GM19043 (cell line): ENCODE measurements around the gene PHF5A.
"Not testable (repeated sequence)": the region's sequence is repeated elsewhere in the genome, so short reads cannot be mapped to it uniquely, and the experiment has no call there.

ENCODE experiments used
- ATAC-seq: cut with Tn5 transposase; IDR thresholded peaks from one replicate; pipeline ENCODE4 v1.9.1; 2021; ENCODE audit warnings: low read depth; ENCODE audit not compliant: unreplicated experiment

PHF5A gene

GRCh38 chr22:41458161-41458728, 10.2 kb downstream of the PHF5A start:
- ATAC-seq: no peak

DNA sequence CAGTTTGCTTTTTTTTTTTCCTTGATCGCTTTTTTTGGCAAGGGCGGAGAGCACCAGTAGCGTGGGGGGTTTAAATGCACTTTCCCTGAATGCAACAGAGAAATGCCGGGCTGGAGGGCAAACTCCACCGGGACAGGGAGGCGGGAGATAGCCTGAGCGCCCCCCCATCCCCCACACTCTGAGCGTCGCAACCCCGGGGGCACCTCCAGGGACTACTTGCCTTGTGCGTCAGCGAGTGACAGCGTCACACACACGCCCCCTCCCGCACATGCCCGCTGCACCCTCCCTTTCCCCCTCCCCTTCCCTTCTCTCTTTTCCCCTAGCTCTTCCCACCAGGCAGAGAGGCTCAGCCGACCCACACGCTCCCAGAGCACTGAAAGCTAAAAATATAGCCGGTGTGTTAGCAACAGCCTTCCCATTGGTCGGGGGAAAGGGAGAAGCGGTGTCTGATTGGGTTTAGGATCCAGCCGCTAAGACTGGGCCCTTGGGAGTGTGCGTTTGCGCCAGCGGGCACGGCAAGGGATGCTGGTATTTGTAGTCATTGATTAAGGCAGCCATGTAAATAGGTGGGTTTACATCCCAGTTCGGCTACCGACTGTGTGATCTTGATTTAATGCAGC, 20.2 kb downstream of the PHF5A start:
- ATAC-seq: peak; percentile 48

GRCh38 chr22:41447435-41448188, 20.9 kb downstream of the PHF5A start:
- ATAC-seq: no peak

DNA sequence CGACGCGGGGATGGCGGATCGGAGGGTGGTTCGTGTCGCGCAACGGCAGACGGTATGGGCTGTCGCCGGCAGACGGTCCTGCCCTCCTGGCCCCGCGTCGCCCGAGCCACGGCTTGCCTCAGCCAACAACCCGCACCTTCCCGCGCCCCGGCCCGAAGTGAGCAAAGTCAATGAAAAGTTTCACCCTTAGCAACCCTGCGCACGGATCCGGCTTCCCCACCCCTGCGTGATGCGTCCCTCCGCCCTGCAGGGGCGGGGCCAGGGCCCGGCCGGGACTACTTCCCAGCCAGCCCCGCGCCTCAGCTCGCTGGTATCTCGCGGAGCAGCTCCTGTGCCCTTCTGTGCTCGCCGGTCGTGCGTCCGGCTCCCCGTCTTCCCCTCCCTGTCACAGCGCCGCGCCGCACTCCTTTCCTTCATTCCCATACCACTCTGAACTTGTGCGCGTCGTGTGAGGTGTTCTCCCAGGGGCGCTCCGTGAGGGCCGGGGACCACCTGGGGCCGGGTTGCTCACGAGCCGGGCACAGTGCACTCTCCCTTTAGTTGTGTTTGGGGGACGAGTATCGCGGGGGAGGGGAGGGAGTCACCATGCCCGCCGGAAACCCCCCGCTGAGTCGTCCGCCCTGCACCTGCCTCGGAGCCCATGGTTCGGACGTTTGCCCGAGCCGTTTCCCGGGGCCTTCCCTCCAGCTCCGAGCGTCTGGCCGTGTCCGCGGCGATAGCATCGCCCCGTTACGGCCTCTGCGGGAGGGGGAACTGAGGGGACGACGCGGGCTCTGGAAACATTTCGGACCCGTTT, 21.7 kb downstream of the PHF5A start, which contains the start of gene TOB2:
TSS of gene TOB2 (minus strand) at position 163 of the 796 bp plus-strand sequence. CDS start 9,456 bp downstream, outside the sequence.
- peak; percentile 34 for ATAC-seq

GRCh38 chr22:41446057-41446501, 22.4 kb downstream of the PHF5A start:
- ATAC-seq: no peak

DNA sequence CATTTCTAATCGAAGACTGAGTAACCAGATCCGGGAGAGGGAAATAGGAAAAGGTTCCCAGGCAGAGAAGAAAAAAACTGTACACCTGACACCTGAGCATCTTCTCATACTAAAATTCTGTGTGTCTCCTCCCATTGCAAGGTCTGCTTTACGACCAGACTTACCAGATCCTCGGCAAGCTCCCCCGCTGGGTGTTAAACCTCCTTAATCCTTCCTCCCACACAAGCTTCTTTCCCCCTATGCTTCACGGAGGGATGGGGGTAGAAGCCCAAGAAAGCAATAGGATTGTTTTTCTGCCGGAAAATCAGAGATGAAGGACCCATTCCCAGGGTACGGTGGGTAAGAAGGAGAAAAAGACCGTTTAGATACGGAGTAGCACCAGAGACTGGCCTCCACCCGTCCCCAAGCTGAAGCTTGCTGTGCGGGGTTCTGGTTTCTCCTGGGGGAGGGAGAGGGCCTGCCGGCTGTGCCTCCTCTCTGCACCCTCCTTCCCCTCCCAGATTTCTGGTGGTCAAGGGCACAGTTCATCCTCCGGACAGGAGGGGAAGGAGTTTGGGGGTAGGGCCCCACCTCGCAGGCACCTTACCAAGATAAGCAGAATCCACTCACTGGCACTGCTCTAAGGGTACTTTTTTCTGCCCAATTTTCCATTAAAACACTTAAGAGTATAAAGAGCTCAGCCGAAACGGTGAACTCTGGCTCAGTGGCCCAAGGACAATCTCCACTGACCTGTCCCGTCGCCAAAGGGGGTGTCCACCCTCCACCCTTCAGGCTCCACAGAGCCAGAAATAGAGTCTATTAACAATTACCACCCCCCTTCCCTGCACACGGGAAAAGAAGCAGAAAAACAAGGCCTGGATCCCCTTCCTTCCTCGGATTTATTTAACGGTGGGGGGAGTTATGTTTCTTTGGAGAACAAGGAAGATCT, 23.1 kb downstream of the PHF5A start:
- ATAC-seq: no peak

DNA sequence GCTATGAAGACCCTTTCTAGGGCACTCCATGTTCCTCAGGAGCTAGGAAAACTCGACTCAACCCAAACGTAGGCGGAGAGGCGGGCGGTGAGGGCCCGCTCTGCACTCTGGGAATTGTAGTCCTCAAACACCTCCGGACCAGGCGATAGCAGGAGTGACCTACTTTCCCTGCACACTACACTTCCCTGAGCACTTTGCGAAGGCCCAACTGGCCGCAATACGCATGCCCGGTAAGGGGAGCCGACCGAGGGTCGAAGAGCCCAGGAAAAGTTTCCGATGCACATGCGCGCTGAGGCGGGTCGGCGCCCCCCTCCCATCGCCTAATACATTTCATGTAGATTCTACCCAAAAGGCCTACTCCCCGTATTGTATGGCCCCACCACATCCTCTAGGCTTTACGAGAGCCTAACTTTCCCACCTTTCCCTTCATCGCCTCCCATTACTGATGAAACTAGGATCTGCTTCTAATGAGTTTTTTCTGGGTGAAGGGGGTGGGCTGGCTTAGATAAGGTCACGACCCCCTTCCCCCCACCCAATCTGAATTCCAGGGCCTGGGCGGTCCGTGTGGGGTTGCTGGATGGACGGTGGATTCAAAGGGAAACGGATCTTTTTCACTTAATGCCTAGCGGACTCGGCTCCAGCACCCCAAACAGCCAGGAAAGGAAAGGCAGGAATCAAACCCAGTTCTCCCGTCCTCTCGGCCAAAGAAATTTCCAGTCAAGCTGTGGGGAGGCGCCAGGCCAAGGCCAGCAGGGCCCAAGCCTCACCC, 23.9 kb downstream of the PHF5A start:
- peak; percentile 52 for ATAC-seq

- ATAC-seq: no peak
These were observed 26.2 kb downstream of the PHF5A start for GRCh38 chr22:41442240-41442792.

DNA sequence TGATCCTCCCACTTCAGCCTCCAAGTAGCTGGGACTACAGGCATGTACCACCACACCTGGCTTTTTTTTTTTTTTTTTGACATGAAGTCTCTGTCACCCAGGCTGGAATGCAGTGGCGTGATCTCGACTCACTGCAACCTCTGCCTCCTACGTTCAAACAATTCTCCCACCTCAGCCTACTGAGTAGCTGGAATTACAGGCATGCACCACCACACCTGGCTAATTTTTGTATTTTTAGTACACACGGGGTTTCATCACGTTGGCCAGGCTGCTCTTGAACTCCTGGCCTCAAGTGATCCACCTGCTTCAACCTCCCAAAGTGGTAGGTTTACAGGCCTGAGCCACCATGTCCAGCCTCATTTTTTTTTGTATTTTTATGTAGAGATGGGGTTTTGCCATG, 28.0 kb downstream of the PHF5A start:
- not testable (repeated sequence) for ATAC-seq

GRCh38 chr22:41437198-41437597, 31.3 kb downstream of the PHF5A start:
- no peak for ATAC-seq

DNA sequence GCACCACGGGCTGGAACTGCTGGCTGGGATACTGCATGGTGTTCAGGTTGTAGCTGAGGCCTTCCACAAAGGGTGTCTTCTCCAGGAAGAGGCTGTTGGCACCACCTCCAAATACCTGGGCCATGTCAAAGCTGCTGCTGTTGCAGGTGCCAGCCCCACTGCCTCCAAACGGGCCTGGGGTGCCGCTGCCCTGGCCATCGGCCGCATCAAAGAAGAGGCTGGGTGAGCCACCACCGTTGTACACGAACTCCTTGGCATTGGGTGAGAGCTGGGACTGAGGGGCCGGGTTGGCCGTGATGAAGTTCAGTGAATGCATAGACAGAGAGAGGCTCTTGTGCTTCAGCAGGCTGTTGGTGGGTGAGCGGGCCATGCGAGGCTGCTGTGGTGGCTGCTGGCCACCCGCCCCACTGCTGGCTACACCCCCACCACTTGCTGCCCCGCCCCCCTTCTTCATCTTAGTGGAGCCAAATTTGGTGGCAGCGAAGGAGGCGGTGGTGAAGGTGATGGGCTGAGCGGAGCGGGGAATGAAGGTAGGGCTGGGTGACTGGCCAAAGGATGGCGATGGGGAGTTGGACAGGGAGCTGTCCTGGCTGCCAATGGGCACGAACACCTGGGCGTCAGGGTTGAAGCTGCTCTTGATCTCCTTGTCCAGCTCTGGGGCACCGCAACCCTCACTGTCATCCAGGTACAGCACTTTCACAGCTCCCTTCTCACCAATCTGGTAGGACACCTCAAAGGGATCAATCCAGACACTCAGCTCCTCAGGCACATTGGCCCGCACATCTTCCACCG, 32.0 kb downstream of the PHF5A start:
- ATAC-seq: no peak

GRCh38 chr22:41435560-41435959, 32.9 kb downstream of the PHF5A start:
- ATAC-seq: no peak

- not testable (repeated sequence) for ATAC-seq
These were observed 34.0 kb downstream of the PHF5A start for GRCh38 chr22:41434361-41435003.

DNA sequence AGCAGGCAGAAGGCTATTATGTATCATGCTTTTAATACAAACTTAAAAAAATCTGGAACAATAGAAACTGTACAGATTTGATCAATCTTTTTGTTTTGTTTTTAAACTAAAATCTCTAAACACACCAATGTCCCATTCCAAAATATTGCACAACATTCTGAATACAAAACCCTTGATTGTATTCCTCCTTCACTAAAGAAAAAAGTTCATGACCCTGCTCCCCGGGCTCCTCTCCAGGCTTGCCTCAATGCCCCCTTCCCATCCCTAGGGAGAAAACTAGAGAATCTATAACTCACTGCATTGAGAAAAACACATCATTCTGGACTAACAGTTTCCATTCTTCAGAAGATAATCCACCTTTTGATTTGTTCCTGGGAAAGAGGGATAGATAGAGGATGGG, 35.0 kb downstream of the PHF5A start:
- not testable (repeated sequence) for ATAC-seq

DNA sequence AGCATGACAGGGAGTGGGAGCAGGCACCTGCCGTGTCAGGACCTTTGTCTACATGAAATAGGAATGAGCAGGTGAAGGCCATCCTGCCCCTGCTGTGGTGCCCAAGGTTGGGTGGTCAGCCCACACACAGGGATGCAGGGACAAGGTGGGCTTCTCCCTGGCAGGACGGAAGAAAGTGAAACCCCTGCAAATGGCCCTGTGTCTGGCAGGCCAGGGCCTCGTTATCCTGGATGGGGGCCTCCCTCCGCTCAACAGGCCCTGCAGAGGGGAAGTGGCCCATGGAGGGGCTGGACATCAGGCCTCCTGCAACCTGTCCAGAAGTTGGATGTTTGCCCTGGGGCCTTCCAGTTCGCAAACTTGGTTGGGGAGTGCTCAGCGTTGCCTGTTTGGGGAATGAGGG, 36.8 kb downstream of the PHF5A start:
- no peak for ATAC-seq

GRCh38 chr22:41429951-41430332, 38.5 kb downstream of the PHF5A start:
- ATAC-seq: no peak

DNA sequence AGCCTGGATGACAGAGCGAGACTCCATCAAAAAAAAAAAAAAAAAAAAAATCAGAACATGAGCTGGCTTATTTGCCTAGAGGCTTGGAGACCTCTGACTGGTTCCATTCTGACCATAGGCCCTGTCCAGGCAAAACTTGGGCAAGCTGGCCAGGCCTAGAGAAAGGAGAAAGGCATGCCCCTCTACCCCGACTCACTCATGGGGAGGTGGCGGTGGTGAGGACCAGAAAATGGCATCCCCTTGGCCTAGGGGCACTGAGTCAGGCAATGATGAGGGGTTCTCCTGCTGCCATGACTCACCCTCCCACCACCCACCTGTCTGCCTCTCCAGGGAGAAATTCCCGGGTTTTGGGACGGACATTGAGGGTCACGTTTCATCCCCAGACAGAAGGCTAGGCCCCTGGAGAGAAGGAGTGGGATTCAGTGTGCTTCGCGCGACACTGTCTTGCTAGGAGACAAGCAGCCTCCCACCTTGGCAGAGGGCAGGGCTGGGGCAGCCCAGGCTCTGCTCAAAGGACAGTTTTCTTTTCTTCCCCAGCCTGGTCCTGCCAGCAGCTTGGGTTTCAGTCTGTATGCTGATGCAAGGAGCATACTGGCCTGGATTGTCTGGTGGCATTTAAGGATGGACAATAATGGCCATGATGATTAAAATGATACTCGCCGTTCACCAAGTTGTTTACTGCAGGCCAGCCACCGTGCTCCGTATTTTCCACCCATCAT, 39.1 kb downstream of the PHF5A start:
- ATAC-seq: no peak
